ENCODE results near the gene ZFP36. TPM values are rescaled to one million over a fixed set of nuclear protein-coding genes. Genes with fewer than 3 reads are reported as not detected.

The ZFP36 gene
- total RNA-seq, 1 experiment from 2014 or later = 17.3 TPM

- 0 out of 2 replicates have a peak, but pooled peaks have one; percentile 52 for TF ChIP-seq JUN (CRISPR knock-in tag; IDR thresholded peaks at IDR 0.05)
- TF ChIP-seq ZNF416 (CRISPR knock-in tag; IDR thresholded peaks at IDR 0.05) = peak; percentile 57; the same call in 1 of the 2 replicates
- TF ChIP-seq NR1H2 (CRISPR knock-in tag; IDR thresholded peaks at IDR 0.05) = no peak
- TF ChIP-seq JAZF1 (CRISPR knock-in tag; IDR thresholded peaks at IDR 0.05) = no peak
- no peak for TF ChIP-seq NR2C2 (CRISPR knock-in tag; IDR thresholded peaks at IDR 0.05)
- TF ChIP-seq ETV6 (CRISPR knock-in tag; IDR thresholded peaks at IDR 0.05) = peak; percentile 92
- no peak for TF ChIP-seq AR (CRISPR knock-in tag; IDR thresholded peaks at IDR 0.05)
- no peak for TF ChIP-seq ZNF121 (CRISPR knock-in tag; IDR thresholded peaks at IDR 0.05)
- no peak for TF ChIP-seq ZNF671 (CRISPR knock-in tag; IDR thresholded peaks at IDR 0.05)
- TF ChIP-seq ERG (CRISPR knock-in tag; IDR thresholded peaks at IDR 0.05) = peak; percentile 81
- TF ChIP-seq CREM (CRISPR knock-in tag; IDR thresholded peaks at IDR 0.05) = peak; percentile 86
- TF ChIP-seq SMAD4 (CRISPR knock-in tag; IDR thresholded peaks at IDR 0.05) = no peak
- no peak for TF ChIP-seq NFATC4 (CRISPR knock-in tag; IDR thresholded peaks at IDR 0.05)
- TF ChIP-seq ZNF396 (CRISPR knock-in tag; IDR thresholded peaks at IDR 0.05; ENCODE audit: borderline replicate concordance) = no peak
- TF ChIP-seq PRRX2 (CRISPR knock-in tag; IDR thresholded peaks at IDR 0.05) = 0 out of 2 replicates have a peak, but pooled peaks have one; percentile 61
- TF ChIP-seq FOXP1 (CRISPR knock-in tag; IDR thresholded peaks at IDR 0.05; ENCODE audit: borderline replicate concordance) = peak; percentile 59; the same call in 1 of the 2 replicates
- TF ChIP-seq GABPB1 (CRISPR knock-in tag; IDR thresholded peaks at IDR 0.05) = peak; percentile 90
- no peak for TF ChIP-seq IRF2 (CRISPR knock-in tag; IDR thresholded peaks at IDR 0.05; ENCODE audit: borderline replicate concordance, low read depth)
- TF ChIP-seq ZNF219 (CRISPR knock-in tag; IDR thresholded peaks at IDR 0.05; ENCODE audit: borderline replicate concordance) = 0 out of 2 replicates have a peak, but pooled peaks have one; percentile 45
- no peak for TF ChIP-seq MYBL2 (CRISPR knock-in tag; IDR thresholded peaks at IDR 0.05)
- TF ChIP-seq SMAD3 (CRISPR knock-in tag; IDR thresholded peaks at IDR 0.05; ENCODE audit: borderline replicate concordance) = peak; percentile 25; the same call in 1 of the 2 replicates
- no peak for TF ChIP-seq STAT6 (CRISPR knock-in tag; conservative IDR thresholded peaks at IDR 0.05; ENCODE audit: low read depth)
- peak; percentile 52 for TF ChIP-seq USF1 (CRISPR knock-in tag; IDR thresholded peaks at IDR 0.05)
- no peak for TF ChIP-seq NR3C1 (CRISPR knock-in tag; conservative IDR thresholded peaks at IDR 0.05; ENCODE audit: low read depth)
- no peak for TF ChIP-seq ZSCAN18 (CRISPR knock-in tag; IDR thresholded peaks at IDR 0.05)
- no peak for TF ChIP-seq ZNF423 (CRISPR knock-in tag; IDR thresholded peaks at IDR 0.05)
- 0 out of 2 replicates have a peak, but pooled peaks have one; percentile 7 for TF ChIP-seq NFE2L1 (CRISPR knock-in tag; IDR thresholded peaks at IDR 0.05)
- TF ChIP-seq TP53 (CRISPR knock-in tag; IDR thresholded peaks at IDR 0.05) = 0 out of 2 replicates have a peak, but pooled peaks have one; percentile 40
- TF ChIP-seq USF2 (CRISPR knock-in tag; IDR thresholded peaks at IDR 0.05) = peak; percentile 45
- TF ChIP-seq SOX15 (CRISPR knock-in tag; IDR thresholded peaks at IDR 0.05) = no peak
- peak; percentile 35; the same call in 1 of the 2 replicates for TF ChIP-seq RELA (CRISPR knock-in tag; IDR thresholded peaks at IDR 0.05; ENCODE audit: borderline replicate concordance)
Measured at GRCh38 chr19:39435499-39436349, 29.1 kb downstream of the ZFP36 start, which contains the start of gene RPS16 (continued).
